Body of pancreas (tissue), 4 donors: ENCODE data around the gene CPXM2.

Source experiments
- CTCF ChIP-seq, 7 experiments: fragments of 450-650 bp in 4 of 7; fragments of 200-600 bp in 3 of 7; sonication (generic) in 3 of 7; IDR thresholded peaks; one replicate each; pipeline ENCODE4 v1.5.1; 2016 to 2019; ENCODE audit warnings: antibody characterized with exemption in 7 of 7
- POLR2A ChIP-seq, 3 donors: fragments of 450-650 bp; IDR thresholded peaks; one replicate each; pipeline ENCODE4 v1.6.1; 2016; ENCODE audit warnings: antibody characterized with exemption in 3 of 3, mild to moderate bottlenecking in 2 of 3

GRCh38 chr10:123890756-123891143, 857 bp downstream of the CPXM2 start:
- TF ChIP-seq POLR2A (IDR thresholded peaks at IDR 0.05) = no peak
- no peak for TF ChIP-seq CTCF (IDR thresholded peaks at IDR 0.05)
